Small intestine (tissue), 7 donors: Measurements from ENCODE around the gene SMYD3. TPM values are rescaled to one million over a fixed set of nuclear protein-coding genes. Genes with fewer than 3 reads are reported as not detected.
A peak's percentile ranks its signal among the peaks of the same experiment; 100 is the strongest.

Source experiments
- DNase-seq, 2 donors: peaks; one replicate each; pipeline versions ENCODE4 v3.0.0 to v3.0.0-alpha.2; 2013
- FAIRE-seq: peaks from 2 replicates; lab custom pipeline; 2012; peaks lifted over from hg19 to GRCh38; lab: Jason Lieb, UNC
- H3K27ac ChIP-seq, 3 donors: one replicate each; pipeline ENCODE4 v1.5.1; 2013; ENCODE audit warnings: low read length in 2 of 3, mild to moderate bottlenecking in 2 of 3, control low read depth in 1 of 3, inconsistent platforms in 1 of 3, low read depth in 1 of 3, moderate library complexity in 1 of 3
- H3K27me3 ChIP-seq, 3 donors: one replicate each; pipeline ENCODE4 v1.6.1; 2013; ENCODE audit warnings: low read length in 3 of 3, inconsistent platforms in 1 of 3; ENCODE audit not compliant: control insufficient read depth in 3 of 3, insufficient read depth in 3 of 3
- H3K36me3 ChIP-seq, 3 donors: one replicate each; pipeline ENCODE4 v1.6.1; 2013; ENCODE audit warnings: low read length in 3 of 3, inconsistent platforms in 1 of 3, low read depth in 1 of 3, mild to moderate bottlenecking in 1 of 3, moderate library complexity in 1 of 3; ENCODE audit not compliant: control insufficient read depth in 3 of 3, insufficient read depth in 2 of 3
- H3K4me1 ChIP-seq, 3 donors: one replicate each; pipeline ENCODE4 v1.6.1; 2013; ENCODE audit warnings: low read length in 2 of 3, inconsistent platforms in 1 of 3, low read depth in 1 of 3, mild to moderate bottlenecking in 1 of 3, moderate library complexity in 1 of 3; ENCODE audit not compliant: control insufficient read depth in 3 of 3, insufficient read depth in 2 of 3
- H3K4me3 ChIP-seq, 3 donors: one replicate each; pipeline ENCODE4 v1.5.1; 2013; ENCODE audit warnings: low read length in 3 of 3, control low read depth in 1 of 3, inconsistent platforms in 1 of 3, low read depth in 1 of 3, mild to moderate bottlenecking in 1 of 3, moderate library complexity in 1 of 3
- H3K9me3 ChIP-seq, 2 donors: one replicate each; pipeline ENCODE4 v1.6.1; 2013; ENCODE audit warnings: low read depth in 1 of 2, low read length in 1 of 2; ENCODE audit not compliant: control insufficient read depth in 2 of 2, insufficient read depth in 1 of 2
- WGBS, 3 donors: extraction: QIAGEN DNeasy Blood & Tissue Kit; methylation state at CpG; one replicate each; pipeline ENCODE4 v1.1.7; 2013; 5-methylcytosine and 5-hydroxymethylcytosine counted together
- polyA plus RNA-seq, 4 donors: library from polyadenylated mRNA; stranded (reverse) in 3 of 4; unstranded in 1 of 4; fragments of 200-250 nt in 3 of 4; fragments of 120-200 nt in 1 of 4; gene quantifications; one replicate each; pipeline versions ENCODE4 v1.2.1 to v1.2.3, GENCODE V29; 2013
- donor health status: healthy with polysubstance abuse.
- donor health status: control.
- donor health status: control.
- donor health status: Bipolar disorder and iron deficiency.
- donor health status: healthy.

Gene SMYD3
- polyA plus RNA-seq, 4 donors: 5.4 to 10.1 (median 8.5) TPM

DNA sequence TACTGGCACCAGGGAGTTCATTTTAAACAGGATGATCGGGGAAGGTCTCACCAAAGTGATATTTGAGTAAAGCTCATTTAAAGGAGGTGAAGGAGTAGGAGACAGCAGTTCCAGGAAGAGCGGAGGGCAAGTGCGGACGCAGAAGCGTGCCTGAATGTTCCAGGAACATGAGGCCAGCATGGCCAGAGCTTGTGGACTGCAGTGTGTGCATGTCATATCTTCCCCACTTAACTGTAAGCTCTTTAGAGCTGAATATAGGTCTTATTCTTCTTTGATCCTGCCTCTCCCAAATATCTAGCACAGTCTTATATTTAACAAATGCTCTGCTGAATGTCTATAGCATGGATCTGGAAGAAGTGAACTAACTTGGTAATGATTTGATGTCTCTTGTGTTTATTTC is 639.3 kb downstream of the SMYD3 start:
- FAIRE-seq (no peak), DNase-seq (no peak)
- 57 to 68% (median 59%) methylated on average over 5 of the region's 5 CpGs for WGBS, 3 donors
- Histone ChIP-seq H3K4me1 (no peaks in the 10 kb centered on the region), H3K36me3 (no peaks in the 10 kb centered on the region), H3K4me3 (no peak overlapping the region), H3K27me3 (no peaks in the 10 kb centered on the region), H3K27ac (no peak overlapping the region), H3K9me3 (no peaks in the 10 kb centered on the region)

DNA sequence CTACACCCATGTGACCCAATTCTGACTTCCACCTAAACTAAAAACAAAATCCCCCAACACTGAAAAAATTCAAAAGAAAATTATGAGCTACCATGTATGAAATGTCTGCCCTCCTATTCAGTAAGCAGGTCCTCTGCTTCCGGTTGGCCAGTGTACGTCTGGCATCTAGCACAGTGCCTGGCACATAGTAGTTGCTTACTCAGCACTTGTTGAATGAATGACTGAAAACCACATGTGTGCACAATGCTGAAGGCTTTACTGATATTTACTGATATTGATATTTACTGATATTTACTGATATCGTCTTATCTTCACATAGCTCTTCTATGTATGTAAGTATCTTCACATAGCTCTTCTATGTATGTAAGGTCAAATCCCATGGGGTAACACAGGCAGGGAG is 642.2 kb downstream of the SMYD3 start:
- Histone ChIP-seq H3K4me1 (no peaks in the 10 kb centered on the region), H3K27me3 (no peaks in the 10 kb centered on the region), H3K36me3 (no peaks in the 10 kb centered on the region), H3K9me3 (no peaks in the 10 kb centered on the region), H3K4me3 (no peak overlapping the region), H3K27ac (no peak overlapping the region)
- FAIRE-seq: no peak
- DNase-seq: no peak
- WGBS, 3 donors: 94 to 97% (median 95%) methylated on average over 3 of the region's 3 CpGs

GRCh38 chr1:245863566-245864184 is 643.4 kb downstream of the SMYD3 start:
- Histone ChIP-seq H3K4me1 (no peaks in the 10 kb centered on the region), H3K9me3 (no peaks in the 10 kb centered on the region), H3K27ac (no peak overlapping the region), H3K4me3 (no peak overlapping the region), H3K27me3 (no peaks in the 10 kb centered on the region), H3K36me3 (no peaks in the 10 kb centered on the region)
- FAIRE-seq (no peak), DNase-seq (no peak)
- 76 to 81% (median 76%) methylated on average over 10 of the region's 10 CpGs for WGBS, 3 donors

DNA sequence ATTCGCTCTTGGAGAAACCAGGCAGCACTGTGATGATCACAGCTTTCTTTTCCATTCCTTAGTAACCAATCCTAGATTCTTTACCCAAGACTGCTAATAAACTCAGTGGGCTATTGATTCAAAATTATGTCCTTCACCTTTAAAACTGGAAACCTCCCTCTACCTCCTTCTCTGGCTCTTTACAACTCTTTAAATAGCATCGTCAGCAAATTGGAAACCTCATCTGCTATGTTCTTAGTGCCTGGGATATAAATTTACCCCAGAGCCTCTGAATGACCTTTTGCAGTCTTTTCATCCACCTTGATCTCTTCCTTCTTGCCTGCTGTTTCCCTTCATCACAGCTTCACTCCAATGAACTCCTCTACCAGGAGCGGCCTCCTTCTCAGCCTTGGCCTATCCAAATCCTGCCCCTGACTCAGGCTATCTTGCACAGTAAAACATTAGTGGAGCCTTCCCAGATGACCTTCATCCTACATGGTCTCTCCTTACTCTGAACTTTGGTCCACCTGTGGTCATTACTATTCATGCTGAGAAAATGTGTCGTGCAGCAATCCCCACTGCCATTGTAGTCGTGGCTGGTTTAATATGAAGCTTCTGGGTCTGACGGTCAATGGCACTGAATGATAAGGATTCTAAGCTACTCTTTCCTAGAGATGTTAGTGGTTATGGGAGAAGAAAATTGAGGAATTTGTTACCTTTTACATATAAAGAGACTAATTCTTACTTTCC is 644.1 kb downstream of the SMYD3 start:
- FAIRE-seq (no peak), DNase-seq (no peak)
- Histone ChIP-seq H3K4me1 (no peaks in the 10 kb centered on the region), H3K27me3 (no peaks in the 10 kb centered on the region), H3K4me3 (no peak overlapping the region), H3K9me3 (no peaks in the 10 kb centered on the region), H3K36me3 (peaks cover 0 to 2% (median 0%) of the 10 kb centered on the region in 3 donors), H3K27ac (no peak overlapping the region)
- WGBS, 3 donors: 81 to 90% (median 82%) methylated on average over 6 of the region's 6 CpGs

DNA sequence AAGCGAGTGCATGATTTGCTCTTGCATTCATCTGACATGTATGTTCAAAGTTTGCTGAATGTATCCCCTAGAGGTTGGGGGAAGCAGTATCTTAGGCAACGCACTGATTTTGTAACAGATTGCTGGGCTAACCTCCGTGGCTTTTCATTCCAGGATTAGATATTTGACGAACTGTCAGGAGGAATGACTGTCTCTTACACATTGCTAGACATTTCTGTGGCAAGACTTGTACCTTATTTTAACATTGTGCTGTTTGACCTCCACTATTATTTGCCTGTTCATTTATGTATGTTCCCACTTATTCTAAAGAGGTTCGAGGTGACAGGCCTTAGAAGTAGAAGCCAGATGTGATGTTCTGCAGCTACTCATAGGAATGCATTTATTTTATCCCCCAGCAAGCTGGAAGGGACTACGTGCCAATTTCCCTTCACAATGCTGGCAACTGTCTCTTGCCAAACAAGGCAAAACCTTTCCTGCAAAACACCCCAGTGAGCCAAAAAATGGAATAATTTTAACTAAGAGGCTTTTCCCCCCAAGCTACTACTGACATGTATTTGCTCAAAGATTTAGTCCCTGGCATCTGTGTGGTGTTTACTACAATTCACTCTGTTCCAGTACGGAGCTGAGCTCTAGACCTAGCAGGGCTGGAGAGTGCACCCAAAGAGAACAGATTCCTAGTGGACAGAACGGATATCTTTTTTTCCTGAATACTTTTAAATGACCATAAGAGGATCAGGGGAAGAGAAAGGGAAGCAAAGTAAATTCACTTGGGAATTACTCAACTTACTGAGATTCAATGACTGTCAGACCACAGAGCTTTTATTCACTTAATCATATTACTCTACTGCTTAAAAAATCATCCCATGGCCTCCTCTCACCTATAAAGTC is 646.2 kb downstream of the SMYD3 start:
- no peak overlapping the region for H3K27ac ChIP-seq
- H3K36me3 ChIP-seq: peaks cover 0 to 4% (median 0%) of the 10 kb centered on the region in 3 donors
- no peaks in the 10 kb centered on the region for H3K9me3 ChIP-seq
- H3K4me3 ChIP-seq: no peak overlapping the region
- no peaks in the 10 kb centered on the region for H3K27me3 ChIP-seq
- FAIRE-seq (no peak), DNase-seq (no peak)
- 68 to 86% (median 83%) methylated on average over 8 of the region's 8 CpGs for WGBS, 3 donors
- no peaks in the 10 kb centered on the region for H3K4me1 ChIP-seq

- FAIRE-seq (no peak), DNase-seq (peak in 1 of 2 donors; percentile 30)
- Histone ChIP-seq H3K4me1 (no peaks in the 10 kb centered on the region), H3K36me3 (peaks cover 0 to 4% (median 0%) of the 10 kb centered on the region in 3 donors), H3K27ac (no peak overlapping the region), H3K9me3 (no peaks in the 10 kb centered on the region), H3K27me3 (no peaks in the 10 kb centered on the region), H3K4me3 (no peak overlapping the region)
- 67 to 84% (median 71%) methylated on average over 9 of the region's 9 CpGs for WGBS, 3 donors
Observed at GRCh38 chr1:245859493-245860114, 647.5 kb downstream of the SMYD3 start.

DNA sequence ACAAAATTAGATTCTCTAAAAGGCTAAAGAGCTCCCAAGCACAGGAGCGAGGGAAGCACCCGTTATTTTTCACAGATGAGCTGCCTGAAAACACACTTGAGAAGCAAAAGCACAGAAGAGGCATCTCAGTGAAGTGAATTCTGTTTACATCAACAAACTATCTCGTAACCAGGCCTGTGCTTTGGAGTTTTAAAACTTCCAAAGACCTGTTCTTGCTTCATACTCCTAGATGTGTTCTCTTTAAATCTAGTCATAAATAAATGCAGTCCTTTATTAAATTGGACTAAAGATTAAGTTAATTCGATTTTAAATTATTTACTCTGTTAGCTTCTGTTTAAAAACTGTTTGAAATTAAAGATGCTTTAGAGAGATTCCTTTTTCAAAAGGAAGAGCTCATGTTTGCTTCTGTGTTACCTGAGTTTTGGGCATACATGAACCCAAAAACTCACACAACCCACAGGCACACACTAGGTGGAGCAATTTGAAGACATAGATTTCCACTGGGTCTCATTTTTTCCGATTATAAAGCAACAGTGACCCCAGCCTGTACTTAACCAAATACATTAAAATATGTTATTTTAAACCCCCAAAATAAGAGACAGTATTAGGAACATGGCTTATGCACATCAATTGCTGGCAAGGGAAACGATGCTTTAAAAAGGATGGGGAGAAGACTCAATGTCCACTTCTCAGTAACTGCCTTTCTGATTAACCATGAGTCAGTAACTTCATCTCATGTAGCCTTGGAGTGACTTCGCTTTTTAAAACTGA is 648.2 kb downstream of the SMYD3 start:
- WGBS, 3 donors: 73 to 75% (median 75%) methylated on average over 7 of the region's 7 CpGs

More for the DNA sequence above, 648.2 kb downstream of the SMYD3 start:
- Histone ChIP-seq H3K4me1 (no peaks in the 10 kb centered on the region), H3K4me3 (no peak overlapping the region), H3K27ac (no peak overlapping the region), H3K27me3 (no peaks in the 10 kb centered on the region), H3K9me3 (no peaks in the 10 kb centered on the region), H3K36me3 (peaks cover 0 to 4% (median 0%) of the 10 kb centered on the region in 3 donors)
- DNase-seq: no peak
- FAIRE-seq: no peak
